GM18909 (cell line): Measurements from ENCODE around the gene DPAGT1.

Experiments used
- ATAC-seq: cut with Tn5 transposase; IDR thresholded peaks from one replicate; pipeline ENCODE4 v1.9.1; 2021; ENCODE audit warnings: mild to moderate bottlenecking; ENCODE audit not compliant: unreplicated experiment, poor library complexity

DPAGT1 gene

GRCh38 chr11:119095066-119095880, 6.4 kb downstream of the DPAGT1 start:
- ATAC-seq, result peak; percentile 80

DNA sequence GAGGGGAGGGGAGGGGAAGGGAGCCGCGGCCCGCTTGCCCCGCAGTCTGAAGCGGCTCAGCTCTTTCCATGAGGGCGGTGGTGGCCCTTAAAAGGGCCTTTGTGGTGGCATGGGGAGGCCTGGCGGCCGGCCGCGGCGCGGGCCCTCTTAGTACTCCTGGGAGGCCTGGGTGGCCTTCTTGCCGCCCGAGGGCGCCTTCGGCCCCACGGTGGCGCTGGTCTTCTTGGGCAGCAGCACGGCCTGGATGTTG, 6.9 kb downstream of the DPAGT1 start:
- ATAC-seq, result peak; percentile 35

- peak; percentile 10 for ATAC-seq
These were observed 7.5 kb downstream of the DPAGT1 start for GRCh38 chr11:119093942-119094815.

DNA sequence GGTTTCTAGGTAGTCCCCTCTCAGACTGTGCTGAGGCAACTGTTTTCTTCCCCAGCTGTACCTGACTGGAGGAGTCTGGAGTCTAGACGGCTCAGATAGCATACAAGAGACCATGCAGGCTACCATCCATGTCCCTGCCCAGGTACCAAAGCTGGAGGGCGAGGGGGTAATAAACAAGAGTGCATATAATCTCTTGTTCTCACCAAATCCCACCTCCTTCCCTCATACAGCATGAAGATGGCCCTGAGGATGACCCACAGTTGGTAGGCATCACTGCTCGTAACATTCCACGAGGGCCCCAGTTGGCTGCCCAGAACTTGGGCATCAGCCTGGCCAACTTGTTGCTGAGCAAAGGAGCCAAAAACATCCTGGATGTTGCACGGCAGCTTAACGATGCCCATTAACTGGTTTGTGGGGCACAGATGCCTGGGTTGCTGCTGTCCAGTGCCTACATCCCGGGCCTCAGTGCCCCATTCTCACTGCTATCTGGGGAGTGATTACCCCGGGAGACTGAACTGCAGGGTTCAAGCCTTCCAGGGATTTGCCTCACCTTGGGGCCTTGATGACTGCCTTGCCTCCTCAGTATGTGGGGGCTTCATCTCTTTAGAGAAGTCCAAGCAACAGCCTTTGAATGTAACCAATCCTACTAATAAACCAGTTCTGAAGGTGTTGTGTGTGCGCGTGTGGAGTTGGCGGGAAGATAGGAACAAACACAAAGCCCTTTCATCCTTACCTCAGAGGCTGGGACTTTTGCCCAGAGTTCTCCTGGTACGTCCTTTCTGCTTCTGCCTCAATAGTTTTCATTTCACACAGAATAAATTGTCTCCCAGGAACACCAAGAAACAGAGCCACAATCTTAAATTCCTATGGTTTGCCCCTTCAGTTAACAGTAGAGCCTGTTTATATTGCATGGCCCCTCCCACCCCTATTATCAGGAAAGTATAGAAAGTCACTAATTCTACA, 8.5 kb downstream of the DPAGT1 start:
- no peak for ATAC-seq

- ATAC-seq, result no peak
These were observed 9.4 kb downstream of the DPAGT1 start for GRCh38 chr11:119091966-119092879.

GRCh38 chr11:119091178-119091577, 10.5 kb downstream of the DPAGT1 start:
- no peak for ATAC-seq

DNA sequence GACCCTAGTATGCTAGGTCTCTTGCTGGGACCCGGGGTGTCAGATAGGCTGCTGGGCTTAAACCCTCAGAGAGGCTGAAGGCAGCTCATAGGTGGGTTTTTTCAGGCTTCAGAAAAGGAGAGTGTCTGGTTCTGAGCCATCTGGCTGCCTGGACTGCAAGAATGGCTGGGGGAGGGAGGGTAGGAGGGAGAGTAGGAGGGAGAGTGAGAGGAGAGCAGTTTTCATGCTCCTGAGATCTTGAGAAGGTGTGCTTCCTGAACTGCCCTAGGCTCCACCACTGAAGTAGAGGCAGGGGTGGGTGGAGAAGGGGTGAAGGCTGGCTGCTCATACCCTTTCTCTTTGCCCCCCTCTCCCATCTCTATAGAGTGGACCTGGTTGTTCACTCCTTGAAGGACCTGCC, 12.3 kb downstream of the DPAGT1 start:
- no peak for ATAC-seq

DNA sequence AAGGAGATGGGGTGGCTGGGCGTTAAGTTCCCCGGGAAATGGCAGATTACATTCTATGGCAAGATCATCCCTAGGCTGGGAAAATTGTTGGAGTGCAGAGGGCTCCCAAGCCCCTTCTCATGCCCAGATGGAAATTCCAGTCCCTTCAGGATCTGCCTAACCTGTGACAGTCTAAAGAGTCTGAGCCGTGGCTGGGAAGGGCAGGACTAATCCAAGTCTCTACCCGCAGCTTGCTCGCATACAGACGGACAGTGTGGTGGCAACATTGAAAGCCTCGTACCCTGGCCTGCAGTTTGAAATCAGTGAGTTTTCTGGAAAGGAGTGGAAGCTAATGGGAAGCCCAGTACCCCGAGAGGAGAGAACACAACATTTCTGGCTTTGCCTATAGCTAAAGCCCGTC, 13.2 kb downstream of the DPAGT1 start:
- ATAC-seq, result no peak

DNA sequence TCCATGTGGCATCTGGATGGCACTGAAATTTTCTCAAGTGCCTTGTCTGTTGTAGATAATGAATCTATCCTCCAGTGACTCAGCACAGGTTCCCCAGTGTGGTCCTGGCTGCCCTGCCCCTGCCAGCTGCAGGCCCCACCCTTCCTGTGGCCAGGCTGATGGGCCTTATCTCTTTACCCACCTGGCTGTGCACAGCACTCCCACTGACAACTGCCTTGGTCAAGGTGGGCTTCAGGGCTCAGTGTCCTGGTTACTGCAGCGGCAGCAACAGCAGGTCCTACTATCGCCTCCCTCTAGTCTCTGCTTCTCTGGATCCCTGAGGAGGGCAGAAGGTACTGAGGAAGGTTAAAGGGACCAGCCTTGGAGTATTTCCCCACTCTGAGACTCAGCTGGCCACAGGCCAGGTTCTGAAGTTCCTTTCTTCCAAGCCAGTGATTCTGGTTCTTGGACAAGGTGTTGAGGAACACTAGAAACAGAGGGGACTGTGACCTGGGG, 13.9 kb downstream of the DPAGT1 start:
- ATAC-seq, result no peak

GRCh38 chr11:119087123-119087522, 14.5 kb downstream of the DPAGT1 start:
- ATAC-seq, result no peak

- peak; percentile 9 for ATAC-seq
These were observed 16.2 kb downstream of the DPAGT1 start for GRCh38 chr11:119085437-119085847.

GRCh38 chr11:119084663-119085436, 16.8 kb downstream of the DPAGT1 start, which contains the start of gene HMBS:
TSS of gene HMBS (plus strand) at chr11:119084881. CDS start at chr11:119085034, 153 bp downstream.
- ATAC-seq, result peak; percentile 87

GRCh38 chr11:119081682-119082260, 19.9 kb downstream of the DPAGT1 start:
- no peak for ATAC-seq

DNA sequence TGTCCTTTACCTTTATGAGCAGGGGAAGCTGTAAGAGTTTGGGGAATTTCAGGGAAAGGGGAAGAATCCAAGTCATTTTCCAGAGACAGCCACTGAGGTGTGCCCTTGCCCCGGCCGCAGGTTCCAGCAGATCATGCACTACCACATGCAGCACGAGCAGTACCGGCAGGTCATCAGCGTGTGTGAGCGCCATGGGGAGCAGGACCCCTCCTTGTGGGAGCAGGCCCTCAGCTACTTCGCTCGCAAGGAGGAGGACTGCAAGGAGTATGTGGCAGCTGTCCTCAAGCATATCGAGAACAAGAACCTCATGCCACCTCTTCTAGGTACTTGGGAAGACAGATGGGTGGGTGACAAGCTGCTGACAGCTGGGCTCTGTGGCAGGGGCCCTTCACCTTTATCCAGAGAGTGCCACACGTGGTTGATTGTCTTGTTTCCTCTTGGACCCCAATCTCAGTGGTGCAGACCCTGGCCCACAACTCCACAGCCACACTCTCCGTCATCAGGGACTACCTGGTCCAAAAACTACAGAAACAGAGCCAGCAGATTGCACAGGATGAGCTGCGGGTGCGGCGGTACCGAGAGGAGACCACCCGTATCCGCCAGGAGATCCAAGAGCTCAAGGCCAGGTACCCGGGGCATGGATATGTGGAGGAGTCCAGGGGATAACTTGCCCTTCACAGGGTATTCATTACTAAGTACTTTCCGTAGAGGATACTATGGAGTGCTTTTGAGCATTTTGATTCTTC, 22.8 kb downstream of the DPAGT1 start:
- no peak for ATAC-seq

GRCh38 chr11:119077839-119078238, 23.8 kb downstream of the DPAGT1 start:
- no peak for ATAC-seq

DNA sequence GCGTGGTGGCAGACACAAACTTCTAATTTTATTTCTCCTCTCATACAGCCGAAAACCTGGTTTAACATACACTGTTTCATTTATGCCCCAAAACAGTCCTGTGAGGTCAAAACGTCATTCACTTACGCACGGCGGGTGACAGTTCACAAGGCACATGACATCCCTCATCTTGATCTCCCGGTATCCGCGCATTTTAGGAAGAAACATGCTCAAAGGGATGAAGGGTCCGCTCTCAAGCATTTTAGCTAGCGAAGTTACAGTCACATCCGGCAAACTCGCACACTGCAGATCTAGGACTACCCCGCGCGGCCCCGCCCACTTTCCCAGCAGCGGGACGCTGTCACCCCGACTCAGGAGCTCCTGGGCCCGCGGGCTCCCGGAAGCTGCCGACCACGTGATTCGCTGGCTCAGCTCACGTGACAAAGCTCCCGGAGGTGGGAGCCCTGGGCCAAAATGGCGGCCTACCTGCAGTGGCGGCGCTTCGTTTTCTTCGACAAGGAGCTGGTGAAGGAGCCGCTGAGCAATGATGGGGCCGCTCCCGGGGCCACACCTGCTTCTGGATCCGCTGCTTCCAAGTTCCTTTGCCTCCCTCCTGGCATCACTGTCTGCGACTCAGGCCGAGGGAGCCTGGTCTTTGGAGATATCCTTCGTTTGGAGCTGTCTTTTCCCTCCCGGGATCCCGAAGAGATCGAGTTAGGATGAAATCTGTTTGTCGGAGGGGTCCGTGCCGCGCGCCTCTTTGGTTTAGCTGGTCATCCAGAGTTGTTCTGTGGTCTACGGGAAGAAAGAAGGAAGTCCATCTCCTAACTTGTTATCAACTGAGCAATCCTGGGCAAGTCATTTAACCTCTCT, 34.1 kb downstream of the DPAGT1 start, which contains the start of gene VPS11:
Gene VPS11, plus strand, starts transcription at position 448 of the 852 bp plus-strand sequence. Its CDS starts 6 bp downstream, at position 454.
- peak; percentile 95 for ATAC-seq
